NCI-H1436 treated with DMSO at 0.1 percent for 48 hours (cell line): Measurements from ENCODE around the gene NRM.
A peak's percentile ranks its signal among the peaks of the same experiment; 100 is the strongest.
"Not testable (repeated sequence)": the region's sequence is repeated elsewhere in the genome, so short reads cannot be mapped to it uniquely, and the experiment has no call there.

Source experiments
- DNase-seq: peaks from one replicate; lab custom pipeline; 2025; lab: John Stamatoyannopoulos, UW

The NRM gene

DNA sequence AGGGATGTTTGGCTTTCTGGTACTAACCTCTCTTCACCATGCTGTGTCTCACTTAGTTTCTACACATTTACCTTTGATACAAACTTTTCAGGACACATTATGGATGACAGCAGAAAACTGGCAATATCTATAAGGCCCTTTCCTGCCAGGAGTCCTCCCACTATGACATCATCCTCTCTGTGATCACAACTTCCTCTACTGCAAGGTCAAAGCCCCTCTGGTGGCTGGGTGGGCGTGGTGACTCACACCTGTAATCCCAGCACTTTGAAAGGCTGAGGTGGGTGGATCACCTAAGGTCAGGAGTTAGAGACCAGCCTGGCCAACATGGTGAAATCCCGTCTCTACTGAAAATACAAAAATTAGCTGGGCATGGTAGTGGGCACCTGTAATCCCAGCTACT lies 24.5 kb downstream of the NRM start:
- DNase-seq: not testable (repeated sequence)

- DNase-seq: no peak
These were observed 25.6 kb downstream of the NRM start for GRCh38 chr6:30664994-30665767.

- not testable (repeated sequence) for DNase-seq
These were observed 32.9 kb downstream of the NRM start for GRCh38 chr6:30657922-30658321.

DNA sequence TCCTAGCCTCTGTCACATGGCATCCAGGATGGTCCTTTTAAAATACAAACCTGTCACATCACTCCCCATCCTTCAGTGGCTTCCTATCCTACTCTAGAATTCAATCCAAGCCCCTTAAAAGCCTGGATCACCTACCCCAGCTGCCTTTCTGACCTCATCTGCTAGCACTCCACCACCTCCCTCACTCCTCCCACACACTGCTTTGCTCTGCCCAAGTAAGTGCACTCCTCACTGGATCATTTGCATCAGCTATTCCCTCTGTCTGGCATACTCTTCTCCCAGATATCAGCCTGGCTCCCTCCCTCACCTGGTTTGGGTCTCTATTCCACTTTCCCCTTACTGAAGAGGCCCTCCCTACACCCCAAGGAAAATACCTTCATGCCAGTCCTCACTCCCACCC lies 33.3 kb downstream of the NRM start:
- no peak for DNase-seq

GRCh38 chr6:30656513-30656912 lies 34.3 kb downstream of the NRM start:
- no peak for DNase-seq

- DNase-seq: no peak
These were observed 35.1 kb downstream of the NRM start for GRCh38 chr6:30655743-30656094.

DNA sequence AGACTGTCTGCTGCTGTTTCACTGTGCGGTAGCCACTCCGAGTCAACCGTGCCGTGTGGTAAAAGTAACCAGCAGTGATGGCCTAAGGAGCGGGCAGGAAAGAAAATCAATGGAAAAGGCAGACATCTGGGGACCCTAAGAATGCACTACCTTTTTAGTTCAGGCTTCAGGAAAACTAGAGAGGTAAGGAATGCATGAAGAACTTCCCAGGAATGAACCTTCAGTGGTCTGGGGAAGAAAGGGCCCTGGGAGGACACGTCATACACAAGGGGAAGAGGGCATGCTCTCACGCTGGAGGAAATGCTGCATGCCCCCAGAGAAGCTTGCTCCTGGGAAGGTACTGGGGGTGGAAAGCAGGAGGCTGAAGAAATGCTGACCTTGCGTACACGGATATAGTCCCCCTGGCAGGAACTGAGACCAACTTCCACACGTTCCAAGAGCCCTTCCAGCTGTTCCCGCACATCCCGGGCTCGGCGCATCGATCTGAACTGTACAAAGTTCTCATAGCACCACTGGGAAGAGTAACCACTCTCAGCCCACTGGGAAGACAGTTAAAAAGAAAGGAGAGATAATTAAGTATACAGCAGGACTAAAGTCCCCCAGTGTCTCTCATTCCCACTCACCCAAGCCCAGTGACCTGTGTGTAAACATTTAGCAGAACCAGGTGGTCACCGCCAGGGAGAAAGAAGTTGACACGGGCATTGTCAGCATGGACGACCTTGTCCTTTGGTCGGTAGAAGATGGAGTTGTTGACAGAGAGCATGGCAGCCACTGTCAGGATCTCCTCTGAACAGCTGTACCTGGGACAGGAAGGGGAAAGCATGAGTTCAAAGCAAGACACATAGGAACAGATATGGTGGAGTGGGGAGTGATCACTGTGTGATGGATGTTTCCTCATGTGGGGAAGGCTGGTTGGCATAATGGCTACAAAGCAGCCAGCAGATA lies 35.7 kb downstream of the NRM start:
- no peak for DNase-seq

DNA sequence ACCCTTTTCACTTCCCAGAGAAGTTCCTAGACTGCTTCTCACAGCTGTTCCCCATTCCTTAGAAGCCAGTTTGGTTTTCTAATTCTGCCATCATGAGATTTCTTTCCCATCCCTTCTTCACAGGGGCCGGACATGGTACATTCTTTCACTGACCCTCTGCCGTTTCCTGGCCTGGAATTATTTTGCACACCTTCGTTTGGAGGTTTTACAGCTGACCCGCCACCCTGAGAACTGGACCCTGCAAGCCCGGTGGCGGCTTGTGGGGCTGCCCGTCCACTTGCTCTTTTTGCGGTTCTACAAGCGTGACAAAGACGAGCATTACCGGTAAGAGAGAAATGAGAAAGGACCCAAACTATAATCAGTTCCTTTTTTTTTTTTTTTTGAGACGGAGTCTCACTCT lies 39.6 kb downstream of the NRM start:
- DNase-seq: no peak

- peak; percentile 65 for DNase-seq
These were observed 43.3 kb downstream of the NRM start for GRCh38 chr6:30647242-30648116.

- peak; percentile 80 for DNase-seq
These were observed 44.1 kb downstream of the NRM start, which contains the start of gene C6orf136 for GRCh38 chr6:30646450-30647241. C6orf136 (plus strand) TSS chr6:30647133; CDS start chr6:30647232, 99 bp downstream.

DNA sequence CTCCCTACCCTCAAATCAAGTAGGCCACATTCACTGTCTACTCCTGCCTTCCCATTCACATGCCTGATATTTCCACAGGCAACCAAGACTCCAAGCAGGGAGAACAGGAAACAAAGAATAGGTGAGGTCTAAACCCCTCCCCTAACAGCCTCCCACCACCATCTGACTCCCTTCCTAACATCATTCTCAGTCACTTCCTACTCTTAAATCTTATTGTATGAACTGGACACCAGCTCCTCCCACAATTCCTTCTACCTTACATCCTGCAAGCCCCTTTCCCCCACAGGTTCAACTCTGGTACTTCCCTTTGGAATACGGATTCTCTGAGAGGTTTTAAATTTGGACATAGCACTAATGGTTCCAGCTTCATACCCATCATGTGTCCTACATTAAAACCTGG lies 44.8 kb downstream of the NRM start:
- no peak for DNase-seq

DNA sequence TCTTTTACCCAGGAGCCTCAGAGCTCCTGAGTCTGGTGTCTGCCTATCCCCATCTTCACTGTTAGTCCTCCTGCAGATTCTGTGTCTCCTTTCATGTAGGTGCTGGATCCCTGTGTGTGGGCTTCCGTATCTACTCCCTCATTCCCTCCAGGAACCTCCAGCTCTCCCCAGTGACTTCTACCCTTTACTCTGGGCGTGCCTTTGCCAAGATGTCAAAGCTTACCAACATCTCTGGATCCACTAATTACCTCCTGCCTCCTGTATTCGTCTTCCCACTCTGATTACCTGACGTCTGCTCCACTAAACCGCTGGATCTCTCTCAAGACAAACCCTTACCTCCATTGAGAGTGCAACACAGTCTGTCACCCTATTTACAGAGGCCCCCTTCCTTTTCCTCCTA lies 46.0 kb downstream of the NRM start:
- DNase-seq: no peak

- no peak for DNase-seq
These were observed 47.1 kb downstream of the NRM start for GRCh38 chr6:30643656-30644055.

DNA sequence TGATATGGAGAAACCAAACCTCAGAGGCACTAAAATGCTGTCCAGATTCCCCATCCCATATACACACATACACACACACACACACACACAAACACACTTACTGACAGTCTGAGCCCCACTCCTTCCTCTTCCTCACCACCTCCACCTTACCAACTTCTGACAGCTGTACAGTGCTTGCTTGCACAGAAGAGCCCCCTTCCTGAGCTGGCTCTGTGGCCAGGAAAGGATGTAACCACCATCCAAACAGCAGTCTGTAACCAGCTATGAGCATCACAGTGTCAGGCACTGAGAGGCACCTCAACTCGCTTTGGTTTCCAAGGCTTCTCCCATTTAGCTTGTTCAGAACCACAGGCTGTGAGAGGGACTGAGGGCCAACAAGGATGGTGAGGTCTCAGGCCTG lies 49.7 kb downstream of the NRM start:
- no peak for DNase-seq

- DNase-seq: no peak
These were observed 50.3 kb downstream of the NRM start for GRCh38 chr6:30640481-30640880.
